HG03354 (cell line): Measurements from ENCODE around the gene GNG5.
"Not testable (repeated sequence)": the region's sequence is repeated elsewhere in the genome, so short reads cannot be mapped to it uniquely, and the experiment has no call there.

Source experiments
- ATAC-seq: cut with Tn5 transposase; IDR thresholded peaks from one replicate; pipeline ENCODE4 v1.9.1; 2021; ENCODE audit warnings: mild to moderate bottlenecking; ENCODE audit not compliant: unreplicated experiment, poor library complexity, severe bottlenecking

Gene GNG5

GRCh38 chr1:84506002-84506728 is at the start of gene GNG5, which contains the start of gene SPATA1:
TSS of gene GNG5 (minus strand) at chr1:84506581. CDS start at chr1:84506091, 490 bp downstream.
TSS of gene SPATA1 (plus strand) at chr1:84506386. CDS start at chr1:84516360, 9,974 bp downstream.
- peak; percentile 83 for ATAC-seq

DNA sequence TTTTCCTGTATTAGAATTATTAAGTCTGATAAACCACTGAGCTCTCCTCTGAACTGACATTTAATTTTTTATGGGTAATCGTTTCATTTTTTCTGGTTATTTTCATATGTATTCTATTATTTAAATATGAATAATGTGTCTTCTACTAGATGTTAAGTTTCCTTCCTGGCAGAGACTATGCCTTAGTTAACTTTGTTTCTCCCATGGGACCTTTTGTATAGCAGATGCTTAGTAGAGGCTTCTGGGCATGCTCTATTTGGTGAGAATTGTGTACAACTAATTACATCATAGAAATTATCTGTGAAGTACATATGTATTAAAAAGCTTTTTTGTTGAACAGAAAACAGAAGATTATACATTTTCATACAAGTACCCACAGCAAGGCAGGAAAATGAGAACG is 44.4 kb upstream of the GNG5 start:
- ATAC-seq: no peak

GRCh38 chr1:84541679-84542078 is 35.3 kb upstream of the GNG5 start:
- no peak for ATAC-seq

DNA sequence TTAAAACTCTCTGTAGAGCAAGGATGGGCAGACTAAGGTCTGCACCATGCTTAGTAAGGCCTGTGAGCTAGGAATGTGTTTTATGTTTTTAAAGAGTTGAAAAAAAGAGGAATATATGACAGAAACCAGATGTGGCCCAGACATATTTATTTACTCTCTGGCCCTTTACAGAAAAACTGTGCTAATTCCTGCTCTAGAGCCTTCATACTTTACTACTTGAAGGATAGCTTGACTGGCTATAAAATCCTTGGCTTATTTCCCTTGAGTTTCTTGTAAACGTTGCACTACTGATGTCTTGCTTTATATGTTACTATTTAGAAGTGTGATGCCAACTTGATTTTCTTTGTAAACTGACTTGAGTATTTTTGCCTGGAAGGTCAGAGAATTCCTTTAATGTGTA is 34.4 kb upstream of the GNG5 start:
- no peak for ATAC-seq

DNA sequence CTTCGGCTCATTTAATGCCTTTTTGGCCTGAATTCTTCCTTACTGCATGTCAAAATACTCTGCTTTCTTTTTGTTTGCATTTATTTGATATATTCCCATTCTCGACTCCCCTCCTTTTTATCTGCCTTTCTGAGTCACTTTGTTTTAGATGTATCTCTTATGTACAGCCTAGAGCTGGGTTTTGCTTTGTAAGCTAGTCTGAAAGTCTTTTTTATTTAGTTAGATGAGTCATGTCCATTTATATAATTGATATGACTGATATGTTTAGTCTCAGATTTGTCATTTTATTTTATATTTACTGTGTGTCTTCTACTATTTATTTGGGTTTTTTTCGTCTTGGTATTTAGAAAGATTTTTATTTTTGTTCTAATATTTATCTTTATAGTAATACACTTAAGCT is 33.6 kb upstream of the GNG5 start:
- ATAC-seq: no peak

- ATAC-seq: no peak
Measured at GRCh38 chr1:84538599-84538998, 32.2 kb upstream of the GNG5 start.

DNA sequence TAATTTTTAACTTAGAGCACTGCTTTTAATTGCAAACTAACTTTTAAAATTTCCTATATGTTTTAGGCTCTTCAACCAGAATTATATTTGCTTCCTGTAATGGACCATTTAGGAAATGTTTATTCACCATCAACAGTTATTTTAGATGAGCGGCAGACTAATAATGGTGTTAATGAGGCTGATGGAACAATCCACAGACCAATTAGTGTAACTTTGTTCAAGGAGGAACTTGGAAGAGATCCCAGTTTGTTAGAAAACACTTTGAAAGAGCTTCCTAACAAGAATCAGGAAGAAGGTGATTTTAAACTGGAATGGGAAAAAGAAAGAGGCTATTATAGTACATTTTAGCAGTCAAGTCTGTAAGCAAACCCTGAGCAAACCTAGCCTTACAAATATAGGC is 19.4 kb upstream of the GNG5 start:
- no peak for ATAC-seq

- ATAC-seq: no peak
Measured at GRCh38 chr1:84524590-84524989, 18.2 kb upstream of the GNG5 start.

DNA sequence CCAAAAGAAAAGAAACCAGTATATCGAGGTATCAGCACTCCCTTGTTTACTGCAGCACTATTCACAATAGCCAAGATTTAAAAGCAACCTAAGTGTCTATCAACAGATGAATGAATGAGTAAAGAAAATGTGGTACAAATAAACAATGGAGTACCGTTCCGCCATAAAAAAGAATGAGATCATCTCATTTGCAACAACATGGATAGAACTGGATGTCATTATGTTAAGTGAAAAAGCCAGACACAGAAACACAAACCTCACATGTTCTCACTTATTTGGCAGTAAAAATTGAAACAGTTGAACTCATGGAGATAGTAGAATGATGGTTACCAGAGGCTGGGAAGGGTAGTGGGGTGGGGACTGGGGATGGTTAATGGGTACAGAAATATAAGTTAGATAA is 4.3 kb upstream of the GNG5 start:
- no peak for ATAC-seq

DNA sequence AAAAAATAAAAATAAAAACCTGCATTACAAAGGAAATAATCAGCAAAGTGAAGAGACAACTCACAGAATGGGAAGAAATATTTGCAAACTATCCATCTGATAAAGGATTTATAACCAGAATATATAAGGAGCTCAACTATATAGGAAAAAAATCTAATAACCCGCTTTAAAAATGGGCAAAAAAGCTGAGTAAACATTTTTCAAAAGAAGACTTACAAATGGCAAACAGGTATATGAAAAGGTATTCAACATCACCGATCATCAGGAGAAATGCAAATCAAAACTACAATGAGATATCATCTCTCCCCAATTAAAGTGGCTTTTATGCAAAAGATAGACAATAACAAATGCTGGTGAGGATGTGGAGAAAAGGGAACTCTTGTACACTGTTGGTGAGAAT is 3.8 kb upstream of the GNG5 start:
- ATAC-seq: no peak

DNA sequence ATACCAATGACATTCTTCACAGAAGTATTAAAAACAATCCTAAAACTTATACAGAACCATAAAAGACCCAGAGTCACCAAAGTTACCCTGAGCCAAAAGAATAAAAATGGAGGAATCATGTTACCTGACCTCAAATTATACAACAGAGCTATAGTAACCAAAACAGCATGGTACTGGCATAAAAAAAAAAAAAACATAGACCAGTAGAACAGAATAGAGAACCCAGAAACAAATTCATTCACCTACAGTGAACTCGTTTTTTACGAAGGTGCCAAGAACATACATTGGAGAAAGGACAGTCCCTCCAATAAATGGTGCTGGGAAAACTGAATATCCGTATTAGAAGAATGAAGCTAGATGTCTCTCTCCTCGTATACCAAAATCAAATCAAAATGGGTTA is 2.6 kb upstream of the GNG5 start:
- ATAC-seq: no peak

DNA sequence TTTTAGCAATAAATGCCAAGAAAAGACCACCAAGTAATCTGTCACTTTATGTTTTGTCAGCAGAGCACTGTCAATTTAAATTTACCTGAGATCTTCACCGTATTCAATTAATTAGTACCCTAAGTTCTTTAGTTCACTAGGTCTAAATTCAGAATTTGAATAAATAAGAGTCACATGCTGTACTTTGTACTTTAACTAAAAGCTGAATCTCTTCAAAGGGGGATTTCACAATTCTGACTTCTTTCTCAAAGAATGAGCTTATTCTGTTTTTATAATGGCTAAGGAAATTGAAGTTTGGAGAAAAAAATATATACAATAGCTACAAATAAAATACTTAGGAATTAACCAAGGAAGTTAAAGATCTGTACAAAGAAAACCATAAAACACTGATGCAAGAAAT is 2.1 kb upstream of the GNG5 start:
- ATAC-seq: no peak

GRCh38 chr1:84507887-84508286 is 1.5 kb upstream of the GNG5 start:
- ATAC-seq: not testable (repeated sequence)

DNA sequence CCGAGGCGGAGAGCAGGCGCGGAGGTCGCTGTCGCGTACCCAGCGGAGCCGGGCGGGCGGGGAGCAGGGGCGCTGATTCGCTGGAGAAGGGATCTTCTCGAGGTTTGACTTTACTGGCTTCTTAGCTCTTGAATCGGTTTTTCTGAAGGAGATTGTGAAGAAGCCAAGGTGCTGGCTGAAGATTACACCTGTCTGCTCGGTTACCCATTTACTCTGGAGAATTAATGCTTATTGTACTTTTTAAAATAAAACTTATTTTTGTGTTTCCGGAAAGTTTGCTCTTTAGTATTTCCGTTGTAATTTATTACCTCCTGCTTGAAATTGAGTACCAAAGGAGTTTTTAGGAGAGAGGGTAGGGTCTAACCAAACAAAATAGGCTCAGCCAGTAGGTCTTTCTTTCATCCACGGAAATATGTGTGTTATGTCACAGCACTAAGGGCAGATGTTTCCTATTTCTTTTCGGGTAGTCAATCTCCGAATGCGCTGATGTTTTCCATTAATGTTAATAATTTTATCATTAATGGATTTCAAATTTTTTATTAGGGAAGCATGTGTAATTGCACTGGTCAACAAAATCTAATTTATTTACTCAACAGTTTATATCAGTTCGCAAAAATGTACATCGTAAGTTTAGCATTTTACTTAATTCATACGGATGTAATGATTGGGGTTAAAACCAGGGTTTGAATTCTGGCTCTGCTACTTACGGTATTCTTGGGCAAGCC is 510 bp upstream of the GNG5 start:
- no peak for ATAC-seq

DNA sequence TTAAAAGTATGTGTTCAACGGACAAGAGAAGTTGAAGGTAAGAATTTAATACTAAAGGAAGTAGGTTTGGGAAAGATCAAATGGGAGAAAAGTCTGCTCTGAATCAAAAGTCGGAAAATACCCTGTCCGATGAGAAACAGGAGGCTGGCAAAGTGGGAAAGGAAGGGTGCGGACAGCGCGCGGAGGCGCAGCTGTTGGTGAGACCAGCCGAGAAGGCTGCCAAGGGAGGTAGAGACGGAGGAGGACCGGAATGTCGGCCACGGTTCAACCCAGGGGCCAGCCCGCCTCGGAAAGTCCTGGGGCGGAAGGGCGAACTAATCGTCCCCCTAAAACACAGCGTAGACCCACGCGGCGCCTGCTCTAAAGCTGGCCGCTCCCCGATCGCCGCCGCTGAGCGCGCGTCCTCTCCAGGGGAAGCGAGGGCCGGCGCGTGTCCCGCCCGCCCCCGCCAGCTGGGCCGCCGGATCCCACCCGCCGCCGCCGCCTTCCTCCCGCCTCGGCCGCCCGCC is 834 bp downstream of the GNG5 start:
- peak; percentile 43 for ATAC-seq

DNA sequence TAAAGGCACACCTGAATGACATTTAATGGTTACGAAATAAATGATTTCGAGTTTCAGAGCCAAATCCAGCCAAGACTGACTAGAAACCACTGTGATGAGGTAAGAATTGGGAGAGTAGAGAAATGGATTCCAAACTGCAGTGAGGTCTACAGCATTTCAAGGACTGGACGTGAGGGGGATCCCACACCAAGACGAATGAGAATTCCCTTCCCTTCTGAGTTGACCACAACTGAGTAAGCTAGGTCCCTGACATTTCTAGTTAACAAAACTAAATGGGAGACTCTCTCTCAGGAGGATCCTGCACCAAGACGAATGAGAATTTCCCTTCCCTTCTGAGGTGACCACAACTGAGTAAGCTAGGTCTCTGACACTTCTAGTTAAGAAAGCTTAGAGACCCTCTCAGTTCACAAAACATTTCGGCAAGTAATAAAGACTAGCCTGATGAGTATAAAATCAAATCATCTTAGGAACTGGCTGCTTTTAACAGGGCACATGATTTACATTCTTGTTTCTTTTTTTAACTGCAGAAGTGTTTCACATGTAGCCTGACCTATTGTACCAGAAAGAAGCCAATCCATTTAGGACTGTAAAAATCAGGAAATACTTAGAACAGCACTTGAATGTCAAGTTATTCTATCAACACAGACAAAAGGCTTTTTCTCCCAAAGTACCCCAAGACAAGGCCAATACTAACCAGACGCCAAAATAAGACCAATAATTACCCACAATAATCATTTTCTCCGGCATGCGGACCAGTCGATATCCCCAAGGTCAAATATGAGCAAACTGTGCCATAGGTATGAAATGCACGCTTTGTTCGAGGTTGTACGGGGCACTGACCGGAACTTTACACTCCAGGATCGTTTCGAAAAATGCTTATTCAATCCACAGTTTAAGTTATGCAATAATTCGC is 1.5 kb downstream of the GNG5 start:
- no peak for ATAC-seq

- ATAC-seq: no peak
Measured at GRCh38 chr1:84502927-84503326, 3.5 kb downstream of the GNG5 start.

GRCh38 chr1:84497631-84498275 is 8.6 kb downstream of the GNG5 start:
- ATAC-seq: no peak

- no peak for ATAC-seq
Measured at GRCh38 chr1:84496498-84496897, 9.9 kb downstream of the GNG5 start.

DNA sequence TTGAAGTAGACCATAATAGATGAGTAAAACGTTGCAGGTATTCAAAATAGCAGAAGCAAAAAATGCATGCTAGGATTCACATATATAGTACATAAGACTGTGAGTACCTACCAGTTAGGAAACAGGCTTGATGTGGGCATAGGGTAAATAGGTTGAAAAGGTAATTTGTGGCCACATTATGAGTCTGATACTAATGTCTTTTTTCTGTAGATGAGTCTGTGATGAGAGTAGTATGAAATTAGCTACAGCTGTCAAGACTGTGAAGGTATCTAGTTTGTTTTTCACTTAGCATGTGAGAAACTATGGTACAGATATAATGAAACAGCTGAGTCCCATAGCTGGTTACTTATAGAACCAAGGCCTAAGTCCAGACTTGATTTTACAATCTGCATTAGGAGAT is 12.6 kb downstream of the GNG5 start:
- no peak for ATAC-seq
